ENCODE data around the gene MED7.
"Not testable (repeated sequence)": the region's sequence is repeated elsewhere in the genome, so short reads cannot be mapped to it uniquely, and the experiment has no call there.

Gene MED7, protein sequence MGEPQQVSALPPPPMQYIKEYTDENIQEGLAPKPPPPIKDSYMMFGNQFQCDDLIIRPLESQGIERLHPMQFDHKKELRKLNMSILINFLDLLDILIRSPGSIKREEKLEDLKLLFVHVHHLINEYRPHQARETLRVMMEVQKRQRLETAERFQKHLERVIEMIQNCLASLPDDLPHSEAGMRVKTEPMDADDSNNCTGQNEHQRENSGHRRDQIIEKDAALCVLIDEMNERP

DNA sequence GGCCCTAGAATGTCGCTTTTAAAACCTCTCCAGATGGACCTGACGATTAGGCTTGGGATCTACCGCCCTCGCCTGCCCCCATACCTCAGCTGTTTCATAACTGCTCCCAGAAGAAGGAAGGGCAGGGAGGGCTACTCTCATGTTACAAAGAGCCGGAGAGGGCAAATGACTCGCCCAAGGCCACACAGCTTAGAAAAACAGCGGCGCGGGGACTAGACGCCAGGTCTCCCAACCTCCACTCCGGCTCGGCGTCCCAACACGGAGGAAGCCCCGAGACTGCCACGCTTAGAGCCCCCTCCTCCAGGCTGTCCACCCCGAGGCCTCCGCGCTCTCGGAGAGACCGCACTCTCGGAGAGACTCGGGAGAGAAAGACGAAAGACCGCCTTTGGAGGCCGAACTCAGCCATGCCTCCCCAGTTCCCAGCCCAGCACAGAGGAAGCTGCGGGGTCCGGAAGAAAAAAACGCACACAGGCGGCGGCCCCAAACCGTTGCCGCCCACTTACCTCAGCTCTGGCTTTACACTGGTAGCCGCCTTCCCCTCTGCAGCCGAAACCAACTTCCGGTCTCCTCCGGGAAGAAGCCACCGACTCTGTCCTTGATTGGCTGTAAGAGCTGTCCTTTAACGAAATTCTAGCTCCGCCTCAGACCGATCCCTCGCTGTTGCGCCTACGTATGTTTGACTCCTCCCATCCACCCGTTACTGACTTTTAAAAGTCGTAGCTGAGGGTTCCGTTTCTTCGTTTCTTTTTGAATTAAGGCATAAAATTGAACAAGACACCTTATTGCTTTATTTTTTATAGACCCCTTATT lies at the start of gene MED7:
TSS of gene MED7 (minus strand) at position 549 of the 810 bp plus-strand sequence. CDS start 3,434 bp downstream, outside the sequence.
- peak; percentile 98 for DNase-seq

DNA sequence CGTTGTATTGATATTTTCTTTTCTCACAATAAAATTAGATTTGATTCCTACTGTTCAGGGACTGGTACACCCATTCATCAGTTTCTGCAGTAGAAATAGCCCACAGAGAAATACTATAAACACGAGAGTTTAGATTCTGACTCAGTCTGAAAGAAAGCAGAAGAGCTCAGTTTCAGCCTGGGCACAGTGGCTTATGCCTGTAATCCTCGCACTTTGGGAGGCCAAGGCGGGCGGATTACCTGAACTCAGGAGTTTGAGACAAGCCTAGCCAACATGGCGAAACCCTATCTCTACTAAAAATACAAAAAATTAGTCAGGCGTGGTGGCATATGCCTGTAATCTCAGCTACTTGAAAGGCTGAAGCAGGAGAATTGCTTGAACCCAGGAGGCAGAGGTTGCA lies 46.6 kb upstream of the MED7 start:
- DNase-seq = no peak

DNA sequence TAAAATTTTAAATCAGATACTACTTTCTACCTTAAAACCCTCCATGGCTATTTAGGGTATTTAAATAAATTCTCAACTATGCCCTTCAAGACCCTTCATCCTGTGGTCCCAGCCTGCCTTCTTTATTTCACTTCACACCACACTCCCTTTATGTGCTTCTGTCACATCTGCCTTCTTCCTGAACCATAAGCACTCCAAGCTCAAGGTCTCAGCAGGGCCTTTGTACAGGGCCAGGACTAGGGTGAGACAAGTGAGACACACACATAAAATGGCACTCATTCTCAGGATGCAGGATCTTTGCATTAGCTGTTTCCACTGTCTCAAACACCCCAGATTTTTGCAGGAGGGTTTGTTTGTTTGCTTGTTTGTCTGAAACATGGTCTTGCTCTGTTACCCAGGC lies 45.6 kb upstream of the MED7 start:
- no peak for DNase-seq

DNA sequence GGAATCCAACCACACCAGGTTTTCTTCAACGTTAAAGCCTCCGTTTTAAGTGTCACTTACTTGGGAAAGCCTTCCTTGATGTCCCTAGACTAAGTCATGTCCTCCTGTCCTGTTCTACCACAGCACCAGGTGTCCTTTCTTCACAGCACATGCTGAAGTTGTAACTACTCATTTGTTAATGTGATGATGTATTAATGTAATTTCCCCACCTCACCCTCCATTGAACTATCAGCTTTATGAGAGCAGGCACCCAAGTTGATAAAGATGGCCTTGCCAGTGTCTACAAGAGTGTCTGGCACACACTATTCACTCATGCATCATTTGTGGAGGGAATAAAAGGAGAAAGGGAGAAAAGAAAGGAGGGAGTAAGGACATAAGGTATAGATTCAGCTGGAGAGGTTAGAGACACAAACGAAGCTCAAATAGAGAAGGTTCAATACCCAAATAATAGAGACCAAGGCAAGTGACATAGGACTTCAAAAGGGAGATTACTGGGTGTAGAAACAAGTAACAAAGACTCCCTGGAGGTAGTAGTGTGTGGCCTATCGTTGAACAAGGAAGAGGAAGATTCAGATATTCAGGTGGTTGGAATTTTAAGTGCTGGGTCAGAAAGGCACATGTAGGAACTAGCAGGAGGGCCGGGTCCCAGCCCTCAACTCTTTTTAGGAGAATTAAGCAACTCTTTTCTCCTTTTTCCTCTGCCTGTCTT lies 44.5 kb upstream of the MED7 start:
- DNase-seq = no peak

DNA sequence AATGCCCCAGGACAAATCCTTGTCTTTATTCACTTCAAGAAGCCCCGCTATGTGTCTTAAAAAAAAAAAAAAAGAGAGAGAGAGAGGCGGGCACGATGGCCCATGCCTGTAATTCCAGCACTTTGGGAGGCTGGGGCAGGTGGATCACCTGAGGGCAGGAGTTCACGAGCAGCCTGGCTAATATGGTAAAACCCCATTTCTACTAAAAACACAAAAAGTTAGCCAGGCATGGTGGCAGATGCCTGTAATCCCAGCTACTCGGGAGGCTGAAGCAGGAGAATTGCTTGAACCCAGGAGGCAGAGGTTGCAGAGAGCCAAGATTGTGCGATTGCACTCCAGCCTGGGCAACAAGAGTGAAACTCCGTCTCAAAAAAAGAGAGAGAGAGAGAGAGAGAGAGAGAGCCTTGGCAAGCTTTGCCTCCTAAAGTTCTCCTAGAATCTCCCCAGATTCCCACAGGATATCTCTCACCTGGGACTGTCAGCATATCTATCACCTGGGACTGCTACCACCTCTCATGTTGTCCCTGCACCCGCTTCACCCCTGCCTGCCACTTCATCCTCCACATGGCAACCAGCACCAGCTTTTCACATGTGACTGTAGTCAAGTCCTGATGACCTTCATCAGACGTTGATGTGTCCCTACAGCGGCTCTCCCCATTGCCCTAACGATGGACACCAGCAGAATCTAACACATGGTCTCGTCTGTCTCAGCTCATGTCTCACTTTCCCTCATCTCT lies 43.8 kb upstream of the MED7 start:
- DNase-seq = no peak

DNA sequence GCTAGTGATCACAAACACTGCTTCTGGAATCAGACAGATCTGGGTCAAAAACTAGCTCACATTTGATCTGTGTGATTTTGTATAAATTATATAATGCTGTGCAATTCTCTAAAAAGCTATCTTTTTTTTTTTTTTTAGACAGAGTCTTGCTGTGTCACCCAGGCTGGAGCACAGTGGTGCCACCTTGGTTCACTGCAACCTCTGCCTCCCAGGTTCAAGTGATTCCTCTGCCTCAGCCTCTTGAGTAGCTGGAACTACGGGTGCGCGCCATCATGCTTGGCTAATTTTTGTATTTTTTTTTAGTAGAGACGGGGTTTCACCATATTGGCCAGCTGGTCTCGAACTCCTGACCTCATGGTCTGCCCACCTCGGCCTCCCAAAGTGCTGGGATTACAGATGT lies 42.5 kb upstream of the MED7 start:
- DNase-seq = not testable (repeated sequence)

DNA sequence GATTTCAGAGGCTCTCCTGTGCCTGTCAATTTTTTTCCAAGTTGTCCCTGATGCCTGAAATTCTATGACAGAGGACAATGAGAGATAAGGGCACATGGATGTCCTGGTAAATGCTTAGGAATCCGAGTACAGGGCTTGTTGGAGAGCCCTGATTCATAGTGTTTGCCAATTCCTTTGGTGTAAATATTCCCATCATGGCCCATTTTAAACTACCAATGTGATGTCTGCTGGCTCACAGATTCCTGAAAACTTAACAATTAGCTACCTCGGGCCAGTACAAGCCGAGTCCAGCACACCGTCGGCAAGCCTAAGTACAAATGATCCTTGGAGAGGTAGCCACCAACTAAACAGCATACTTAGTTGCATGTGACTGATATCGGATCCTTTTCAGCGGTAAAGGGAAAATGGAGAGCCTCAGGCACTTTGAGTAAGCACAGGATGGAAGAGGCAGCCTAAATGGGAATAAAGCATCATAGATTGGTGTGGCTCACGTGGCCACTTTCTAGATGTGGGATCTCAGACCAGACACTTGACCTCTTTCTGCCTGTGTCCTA lies 41.5 kb upstream of the MED7 start:
- DNase-seq = no peak

DNA sequence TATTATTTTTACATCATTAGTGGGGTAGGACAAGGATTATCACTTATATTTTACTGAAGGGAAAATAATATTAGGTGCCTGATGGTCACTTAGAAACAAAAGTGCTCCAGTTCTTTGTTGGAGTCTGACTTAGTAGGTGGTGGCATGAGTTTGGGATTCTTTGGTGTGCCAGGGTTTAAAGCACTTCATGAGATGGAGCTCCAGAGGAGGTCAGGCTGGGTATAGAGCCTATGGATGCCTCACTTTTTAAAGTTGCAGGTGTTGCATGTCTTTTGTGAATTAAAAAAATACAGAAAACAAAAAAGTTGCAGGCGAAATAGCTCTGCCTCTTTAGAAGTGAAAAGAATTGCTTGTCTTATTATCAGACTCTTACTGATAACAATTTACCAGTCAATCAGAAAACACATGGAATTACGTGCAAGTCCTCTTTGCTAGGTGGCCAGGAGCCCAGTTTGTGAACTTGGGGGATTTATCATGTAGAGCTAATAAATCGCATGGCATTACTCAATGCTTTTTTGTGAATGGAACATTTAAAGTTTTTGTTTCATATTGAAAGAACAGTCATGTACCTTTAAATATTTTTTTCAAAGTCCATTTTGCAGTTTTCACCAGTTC lies 39.6 kb upstream of the MED7 start:
- DNase-seq = no peak

DNA sequence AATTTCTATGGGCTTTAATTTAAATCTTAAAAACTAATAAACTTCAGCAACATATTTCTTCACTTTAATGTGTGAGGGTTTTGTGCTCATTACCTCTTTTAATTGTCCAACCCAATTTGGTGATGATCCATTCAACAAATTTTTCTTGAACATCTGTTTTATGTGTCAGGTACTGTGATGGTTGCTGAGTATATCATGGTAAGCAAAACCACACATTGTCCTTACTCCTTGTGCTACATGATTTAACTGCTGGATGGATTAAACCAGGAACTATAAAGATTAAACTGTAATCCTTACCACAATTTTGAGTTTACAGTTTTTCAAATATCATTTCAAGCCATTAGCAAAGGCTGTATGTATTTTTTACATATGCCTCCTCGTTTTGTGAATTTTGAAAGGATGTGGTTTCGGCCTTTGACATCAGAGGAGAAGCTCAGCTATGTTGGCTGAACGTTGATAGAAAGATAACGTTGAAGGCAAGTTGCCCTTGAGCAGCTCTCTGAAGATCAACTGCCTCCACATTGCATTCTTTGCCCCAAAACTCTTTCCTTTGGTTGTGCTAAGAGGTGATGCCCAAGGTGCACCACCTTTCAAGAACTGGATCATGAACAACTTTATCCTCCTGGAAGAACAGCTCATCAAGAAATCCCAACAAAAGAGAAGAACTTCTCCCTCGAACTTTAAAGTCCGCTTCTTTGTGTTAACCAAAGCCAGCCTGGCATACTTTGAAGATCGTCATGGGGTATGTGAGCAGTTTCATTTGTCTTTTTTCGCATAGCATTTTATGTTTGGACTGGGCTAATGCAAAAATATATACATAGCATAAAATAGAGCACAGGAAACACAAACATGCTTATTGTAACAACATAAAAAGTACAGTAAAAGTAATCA lies 38.0 kb upstream of the MED7 start, which contains the start of gene ITK:
TSS of gene ITK (plus strand) at position 467 of the 891 bp plus-strand sequence. CDS start at position 605, 138 bp downstream.
- DNase-seq = no peak

DNA sequence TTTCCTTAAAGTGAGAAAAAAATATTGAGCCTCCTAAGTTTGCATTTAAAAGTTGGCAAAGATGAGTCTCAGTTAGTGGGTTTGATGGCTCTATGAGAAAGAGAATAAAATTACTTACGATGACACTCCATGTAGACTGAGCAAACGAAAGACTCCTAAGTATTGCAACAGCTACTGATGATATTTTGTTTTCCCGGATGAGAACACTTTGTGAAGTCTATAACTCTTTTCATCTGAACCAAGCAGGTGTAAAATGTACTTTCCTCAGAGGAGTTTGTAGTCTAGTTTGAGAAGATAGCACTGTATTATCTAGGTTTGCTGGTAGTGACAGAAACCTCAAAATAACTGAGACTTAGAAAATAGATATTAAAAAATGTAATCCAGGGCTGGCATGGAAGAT lies 36.3 kb upstream of the MED7 start:
- no peak for DNase-seq

DNA sequence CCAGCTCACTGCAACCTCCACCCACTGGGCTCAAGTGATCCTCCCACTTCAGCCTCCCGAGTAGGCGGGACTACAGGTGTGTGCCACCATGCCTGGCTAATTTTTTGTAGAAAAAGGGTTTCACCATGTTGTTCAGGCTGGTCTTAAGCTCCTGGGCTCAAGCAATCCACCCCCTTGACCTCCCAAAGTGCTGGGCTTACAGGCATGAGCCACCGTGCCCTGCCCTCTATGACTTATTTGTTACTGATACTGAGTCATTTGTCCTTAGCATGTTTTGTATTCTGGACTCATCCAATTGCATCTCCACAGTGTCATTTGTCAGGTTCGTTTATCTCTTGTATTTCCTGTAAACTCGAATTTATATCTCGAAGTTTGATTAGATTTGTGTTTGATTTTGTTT lies 35.3 kb upstream of the MED7 start:
- DNase-seq = no peak

DNA sequence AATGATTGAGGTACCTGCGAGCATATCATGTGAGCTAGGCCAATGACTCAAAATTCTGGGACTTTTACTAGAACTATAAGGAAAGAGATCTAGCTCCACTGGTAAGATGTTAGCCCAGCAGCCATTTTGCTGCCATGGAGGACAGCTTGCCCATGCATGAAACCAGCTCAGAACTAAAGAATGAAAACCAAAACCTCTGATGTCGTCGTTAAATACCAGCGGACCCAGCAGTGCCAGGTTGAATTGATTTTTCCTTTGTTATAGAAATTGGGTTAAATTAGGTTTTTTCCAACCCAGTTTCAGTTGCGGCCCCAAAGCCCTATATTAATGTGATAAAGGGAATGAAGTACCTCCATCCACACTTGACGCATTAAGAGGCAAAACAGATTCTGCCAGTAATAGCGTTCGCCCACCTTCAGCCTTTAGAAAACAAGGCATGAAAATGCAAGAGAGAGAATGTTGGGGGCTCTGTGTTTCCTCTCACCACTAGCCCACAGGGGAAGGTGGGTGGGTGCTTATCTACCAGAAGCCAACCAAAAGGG lies 32.5 kb upstream of the MED7 start:
- no peak for DNase-seq

DNA sequence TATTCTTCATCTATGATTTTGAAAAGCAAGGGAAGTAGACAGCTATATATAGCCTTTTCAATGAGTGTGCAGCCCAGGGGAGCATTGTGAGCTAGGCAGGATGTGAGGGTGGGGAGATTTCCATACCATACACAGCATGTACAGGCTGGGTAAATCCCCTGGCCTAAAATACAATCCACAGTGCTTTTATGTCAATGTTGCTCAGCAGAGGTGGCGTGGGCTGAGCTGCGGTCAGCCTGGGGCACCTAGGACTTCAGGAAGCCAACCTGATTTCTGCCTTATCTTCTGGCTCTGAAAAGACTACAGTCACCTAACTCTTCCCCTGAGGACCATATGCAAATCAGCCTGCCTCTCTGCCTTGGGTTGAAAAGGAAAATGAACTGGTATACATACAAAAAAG lies 29.7 kb upstream of the MED7 start:
- no peak for DNase-seq

DNA sequence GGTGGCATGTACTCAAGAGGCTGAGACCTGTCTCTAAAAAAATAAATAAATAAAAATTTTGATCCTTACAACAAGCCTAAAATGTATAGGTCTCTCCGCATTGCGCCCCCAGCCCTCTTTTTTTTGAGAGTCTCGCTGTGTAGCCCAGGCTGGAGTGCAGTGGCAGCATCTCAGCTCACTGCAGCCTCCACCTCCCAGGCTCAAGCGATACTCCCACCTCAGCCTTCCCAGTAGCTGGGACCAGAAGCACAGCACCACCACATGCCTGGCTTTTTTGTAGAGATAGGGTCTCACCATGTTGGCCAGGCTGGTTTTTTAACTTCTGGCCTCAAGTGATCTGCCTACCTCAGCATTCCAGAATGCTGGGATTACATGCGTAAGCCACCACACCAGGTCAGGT lies 25.6 kb upstream of the MED7 start:
- DNase-seq = no peak

DNA sequence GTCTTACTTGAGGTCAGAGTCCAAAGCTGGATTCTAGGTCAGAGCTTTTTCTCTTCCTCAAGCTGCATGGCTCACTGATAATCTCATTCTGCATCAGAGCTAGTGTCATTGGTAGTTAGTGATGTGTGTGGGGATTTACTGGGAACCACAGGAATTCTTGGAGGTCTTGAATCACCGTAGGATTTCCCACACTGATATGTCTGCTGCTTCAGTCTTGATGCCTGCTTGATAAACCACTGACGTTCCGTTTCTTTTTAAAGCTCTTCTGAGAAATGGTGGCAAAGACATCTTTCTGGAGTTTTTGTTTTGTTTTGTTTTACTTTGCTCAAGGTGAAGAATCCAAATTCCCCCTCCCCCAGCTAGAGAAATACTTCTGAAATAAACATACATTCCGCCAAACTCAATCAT lies 24.6 kb upstream of the MED7 start:
- no peak for DNase-seq

DNA sequence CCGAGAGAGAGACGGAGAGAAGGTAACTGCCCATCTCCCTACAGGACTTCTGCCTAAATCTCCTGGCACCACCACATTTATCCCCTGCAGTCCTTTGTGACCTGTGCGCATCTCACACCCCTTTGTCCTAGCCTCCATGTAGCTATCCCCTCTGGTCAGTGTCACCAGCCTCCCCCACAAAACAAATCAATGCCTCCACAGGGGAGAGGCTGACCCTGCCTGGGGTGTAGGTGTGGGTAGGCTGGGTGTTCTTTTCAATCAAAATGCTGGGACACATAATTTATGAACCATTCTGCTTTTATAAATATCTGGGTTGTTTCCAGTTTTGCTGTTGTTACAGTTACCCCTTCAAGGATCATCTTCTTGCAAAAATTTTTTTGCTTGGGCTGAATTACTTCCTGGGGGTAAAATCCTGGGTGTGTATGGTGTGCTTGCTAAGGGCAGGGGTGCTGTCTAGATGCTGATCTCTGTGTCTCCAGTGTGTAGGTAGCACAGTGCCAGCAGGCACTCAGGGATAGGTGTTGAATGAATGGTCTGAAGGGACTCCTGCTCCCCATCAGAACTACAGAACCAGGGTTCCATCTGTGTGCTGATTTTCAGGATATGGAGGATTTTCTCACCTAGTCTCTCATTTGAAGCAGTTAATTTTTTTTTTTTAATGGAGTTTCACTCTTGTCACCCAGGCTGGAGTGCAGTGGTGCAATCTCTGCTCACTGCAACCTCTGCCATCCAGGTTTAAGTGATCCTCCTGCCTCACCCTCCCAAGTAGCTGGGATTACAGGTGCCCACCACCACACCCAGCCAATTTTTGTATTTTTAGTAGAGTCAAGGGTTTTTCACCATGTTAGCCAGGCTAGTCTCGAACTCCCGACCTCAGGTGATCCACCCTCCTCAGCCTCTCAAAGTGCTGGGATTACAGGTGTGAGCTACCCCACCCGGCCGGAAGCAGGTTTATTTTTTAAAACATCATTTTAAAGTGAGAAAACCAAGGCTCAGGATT lies 23.8 kb upstream of the MED7 start, which contains the start of gene GARIN3:
TSS of gene GARIN3 (minus strand) at position 51 of the 1,000 bp plus-strand sequence. CDS start 96 bp downstream, outside the sequence.
- no peak for DNase-seq

DNA sequence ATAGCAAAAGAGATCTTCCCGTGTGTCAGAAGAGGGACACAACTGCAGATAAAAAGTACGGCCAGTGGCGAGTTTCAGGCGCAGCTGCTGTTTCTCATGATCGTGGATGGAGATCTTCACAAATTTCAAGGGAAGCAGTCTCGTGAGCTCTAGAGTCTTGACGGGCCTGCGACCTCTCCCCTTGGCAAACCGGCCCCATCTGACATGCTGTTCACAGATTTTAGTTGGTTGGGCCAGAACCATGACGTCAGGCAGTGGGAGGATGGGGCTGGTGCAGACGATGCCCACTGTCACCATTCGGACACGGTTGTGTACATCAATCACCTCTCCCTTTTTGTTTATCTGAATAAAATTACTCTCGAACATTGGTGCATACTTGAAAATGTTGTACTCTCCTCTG lies 23.0 kb upstream of the MED7 start:
- no peak for DNase-seq

DNA sequence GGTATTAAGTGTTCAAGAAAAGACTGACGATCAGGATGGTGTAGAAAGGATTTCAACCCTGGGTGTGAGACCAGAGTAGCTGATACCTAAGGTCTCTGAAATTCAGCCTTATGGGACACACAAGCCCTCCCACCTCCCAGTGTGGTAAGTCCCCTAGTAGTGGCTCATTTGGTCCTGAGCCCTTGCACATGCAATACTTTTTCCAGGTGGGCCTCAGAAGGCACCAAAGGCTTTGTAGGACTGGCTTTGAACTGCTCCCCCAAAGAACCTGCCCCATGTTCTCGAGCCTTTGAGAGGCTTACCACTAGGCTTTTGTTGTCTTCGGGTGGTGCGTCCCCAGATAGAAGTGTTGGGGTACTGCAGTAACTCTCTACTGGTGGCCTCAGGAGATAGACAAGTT lies 22.6 kb upstream of the MED7 start:
- no peak for DNase-seq

DNA sequence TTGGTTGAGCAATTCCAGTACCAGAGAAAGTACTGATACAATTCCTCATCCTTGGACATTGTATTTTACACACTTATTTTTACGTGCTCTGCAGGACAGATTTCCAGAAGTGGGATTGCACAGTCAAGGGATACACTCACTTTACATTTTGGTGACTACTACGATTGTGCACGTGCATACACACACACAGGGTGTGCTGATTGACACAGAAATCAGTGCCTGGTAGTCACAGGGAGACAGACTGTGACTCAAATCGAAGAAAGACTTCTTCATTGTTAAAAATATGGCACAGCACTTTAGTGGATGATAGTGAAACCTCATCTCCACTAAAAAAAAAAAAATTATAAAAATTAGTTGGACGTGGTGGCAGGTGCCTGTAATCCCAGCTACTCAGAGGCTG lies 21.9 kb upstream of the MED7 start:
- no peak for DNase-seq
